Measurements from ENCODE around the gene ZSWIM3.
A peak's percentile ranks its signal among the peaks of the same experiment; 100 is the strongest.
"Not testable (repeated sequence)": the region's sequence is repeated elsewhere in the genome, so short reads cannot be mapped to it uniquely, and the experiment has no call there.

The ZSWIM3 gene

GRCh38 chr20:45861221-45862075 is 4.0 kb downstream of the ZSWIM3 start:
- no peak for DNase-seq

GRCh38 chr20:45863543-45864470 is 6.4 kb downstream of the ZSWIM3 start:
- DNase-seq, result no peak

- no peak for DNase-seq
Observed at GRCh38 chr20:45866454-45866853, 9.0 kb downstream of the ZSWIM3 start.

DNA sequence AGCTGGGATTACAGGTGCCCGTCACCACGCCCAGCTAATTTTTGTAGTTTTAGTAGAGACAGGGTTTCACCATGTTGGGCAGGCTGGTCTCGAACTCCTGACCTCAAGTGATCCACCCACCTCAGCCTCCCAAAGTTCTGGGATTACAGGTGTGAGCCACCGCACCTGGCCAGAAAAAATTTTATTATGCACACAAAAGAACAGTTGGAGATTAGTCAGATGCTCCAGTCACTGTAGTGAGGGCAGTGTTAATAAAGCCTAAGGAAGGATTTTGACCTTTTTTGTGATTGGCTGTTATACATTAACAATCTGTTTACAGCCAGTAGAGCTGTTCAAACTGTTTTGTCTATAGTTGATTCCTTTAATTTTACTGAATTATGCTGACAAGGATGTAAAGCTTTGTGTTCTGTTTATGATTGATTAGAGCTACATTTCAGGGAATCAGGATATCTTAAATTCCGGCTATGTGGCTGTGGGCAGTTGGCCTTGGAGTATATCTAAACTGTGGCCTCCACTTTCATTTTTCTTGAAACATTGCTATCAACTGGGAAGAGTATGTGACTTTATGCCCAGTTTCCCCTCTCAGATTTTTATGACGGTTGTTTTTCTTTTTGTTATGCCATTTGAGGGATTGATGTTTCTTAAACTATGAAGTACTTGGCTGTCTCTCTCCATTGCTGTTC is 9.9 kb downstream of the ZSWIM3 start:
- no peak for DNase-seq

GRCh38 chr20:45867819-45868176 is 10.4 kb downstream of the ZSWIM3 start:
- no peak for DNase-seq

DNA sequence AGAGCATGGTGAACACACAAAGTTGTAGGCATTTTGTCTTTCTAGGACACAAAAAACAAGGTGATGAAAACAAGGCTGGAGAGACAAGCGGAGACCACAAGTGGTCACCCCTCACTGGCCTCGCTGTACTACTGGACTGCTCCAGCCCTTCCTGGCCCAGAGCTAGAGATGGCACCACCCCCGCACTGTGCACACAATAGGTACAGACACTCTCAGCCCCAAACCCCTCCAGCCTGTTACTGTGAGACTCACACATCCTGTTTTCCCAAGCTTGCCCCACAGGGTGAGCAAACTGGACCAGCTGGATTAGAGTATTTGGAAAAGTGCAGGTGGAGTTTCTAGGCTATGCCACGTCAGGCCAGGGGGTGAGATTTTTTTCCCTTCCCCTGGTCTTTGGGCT is 15.2 kb downstream of the ZSWIM3 start:
- no peak for DNase-seq

DNA sequence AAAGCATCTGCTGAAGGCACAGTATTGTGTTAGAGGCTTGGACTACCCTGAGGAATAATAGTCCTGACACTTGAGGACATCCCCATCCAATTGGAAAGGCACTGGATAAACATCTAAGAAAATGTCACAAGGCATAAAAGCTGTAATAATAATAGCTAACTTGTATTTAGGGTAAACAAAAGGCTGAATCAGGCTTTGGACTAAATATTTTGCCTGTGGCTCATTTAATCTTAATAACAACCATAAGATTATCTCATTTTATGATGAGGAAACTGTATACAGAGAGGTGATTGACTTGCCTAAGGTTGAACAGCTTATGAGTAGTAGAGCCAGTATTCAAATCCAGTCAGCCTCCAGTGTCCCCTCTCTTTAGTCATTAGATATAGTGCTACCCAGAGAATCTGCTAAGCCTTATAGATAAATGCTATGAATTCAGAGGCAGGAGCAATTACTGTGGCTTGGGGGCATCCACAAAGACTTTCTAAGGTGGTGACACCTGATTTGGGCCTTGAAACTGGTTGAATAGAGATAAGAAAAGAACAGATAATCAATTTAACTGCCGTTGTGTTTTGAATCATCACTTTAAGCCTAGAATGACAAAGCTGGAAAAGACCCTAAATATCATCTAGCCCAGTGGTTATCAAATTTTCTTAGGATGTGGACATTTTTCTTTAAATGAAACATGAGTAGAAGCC is 16.1 kb downstream of the ZSWIM3 start:
- DNase-seq, result no peak

DNA sequence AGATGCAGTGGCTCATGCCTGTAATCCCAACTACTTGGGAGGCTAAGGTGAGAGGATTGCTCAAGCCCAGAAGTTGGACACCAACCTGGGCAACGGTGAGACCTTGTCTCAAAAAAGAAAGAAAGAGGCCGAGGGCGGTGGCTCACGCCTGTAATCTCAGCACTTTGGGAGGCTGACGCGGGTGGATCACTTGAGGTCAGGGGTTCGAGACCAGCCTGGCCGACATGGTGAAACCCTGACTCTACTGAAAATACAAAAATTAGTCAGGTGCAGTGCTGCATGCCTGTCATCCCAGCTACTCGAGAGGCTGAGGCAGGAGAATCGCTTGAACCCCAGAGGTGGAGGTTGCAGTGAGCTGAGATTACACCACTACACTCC is 16.7 kb downstream of the ZSWIM3 start:
- not testable (repeated sequence) for DNase-seq

DNA sequence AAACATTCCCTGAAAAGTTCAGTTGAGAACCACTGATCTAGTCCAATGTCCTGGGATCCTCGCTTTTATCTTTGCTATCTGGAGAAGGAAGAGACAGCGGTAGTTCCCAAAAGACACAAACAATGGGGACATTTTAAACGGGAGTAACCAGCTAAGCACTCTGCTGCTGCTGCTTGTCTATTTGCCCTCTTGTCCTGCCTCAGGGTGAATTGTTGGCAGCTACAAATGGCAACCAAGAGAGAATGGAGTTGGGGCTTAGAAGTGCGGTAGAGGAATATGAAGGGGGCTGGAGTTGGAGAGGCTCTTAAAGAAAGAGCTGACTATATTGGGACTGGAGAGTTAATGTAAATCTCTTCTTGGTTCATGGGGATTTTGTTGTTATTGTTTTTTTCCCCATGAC is 17.2 kb downstream of the ZSWIM3 start:
- DNase-seq, result no peak

DNA sequence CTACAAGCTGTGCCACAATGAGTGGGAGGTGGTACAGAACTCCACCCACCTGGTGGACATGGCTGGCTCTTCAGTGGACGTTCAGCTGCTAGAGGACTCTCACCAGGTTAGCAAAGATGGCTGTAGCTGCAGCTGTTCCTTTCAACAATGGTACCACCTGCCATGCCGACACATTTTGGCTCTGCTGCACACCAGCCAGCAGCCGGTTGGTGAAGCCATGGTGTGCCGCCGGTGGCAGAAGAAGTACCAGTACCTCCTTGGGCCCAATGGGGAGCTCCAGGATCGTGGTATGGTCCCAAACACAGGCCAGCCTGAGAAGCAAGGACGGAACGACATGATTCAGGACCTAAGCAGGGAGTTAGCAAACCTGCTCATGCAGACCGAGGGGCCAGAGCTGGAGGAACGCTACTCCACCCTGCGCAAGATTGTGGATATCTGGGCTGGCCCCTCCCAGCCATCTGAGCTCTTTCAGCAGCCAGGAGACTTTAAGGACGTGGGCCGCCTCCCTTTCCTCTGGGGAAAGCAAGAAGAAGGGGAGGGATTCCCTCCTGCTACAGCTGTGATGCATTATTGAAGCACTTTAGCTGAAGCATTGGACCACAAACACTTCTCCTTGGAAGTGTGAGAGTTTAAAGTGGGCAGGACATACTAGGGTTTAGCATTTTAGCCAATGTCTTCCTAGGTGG is 20.8 kb downstream of the ZSWIM3 start:
- no peak for DNase-seq

- peak; percentile 96 for DNase-seq
Observed at GRCh38 chr20:45880988-45881788, 23.8 kb downstream of the ZSWIM3 start, which contains the start of gene ZSWIM1. TSS of gene ZSWIM1 (plus strand) at chr20:45881227. CDS start at chr20:45882593, 1,366 bp downstream.

GRCh38 chr20:45882469-45883099 is 25.2 kb downstream of the ZSWIM3 start:
- no peak for DNase-seq

DNA sequence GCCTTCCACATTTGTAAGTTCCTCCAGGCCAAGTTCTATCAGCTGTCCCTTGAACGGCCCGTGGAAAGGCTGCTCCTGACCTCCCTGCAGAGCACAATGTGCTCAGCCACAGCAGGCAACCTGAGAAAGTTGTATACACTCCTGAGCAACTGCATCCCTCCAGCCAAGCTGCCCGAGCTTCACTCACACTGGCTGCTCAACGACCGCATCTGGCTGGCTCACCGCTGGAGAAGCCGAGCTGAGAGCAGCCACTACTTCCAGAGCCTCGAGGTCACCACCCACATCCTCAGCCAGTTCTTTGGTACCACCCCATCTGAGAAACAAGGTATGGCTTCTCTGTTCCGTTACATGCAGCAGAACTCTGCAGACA is 25.7 kb downstream of the ZSWIM3 start:
- no peak for DNase-seq

GRCh38 chr20:45886590-45887345 is 29.4 kb downstream of the ZSWIM3 start:
- no peak for DNase-seq

- no peak for DNase-seq
Observed at GRCh38 chr20:45887346-45887715, 29.9 kb downstream of the ZSWIM3 start, which contains the start of gene SPATA25. TSS of gene SPATA25 (minus strand) at chr20:45887622. CDS start at chr20:45887590, 32 bp downstream.

GRCh38 chr20:45888681-45889080 is 31.3 kb downstream of the ZSWIM3 start:
- DNase-seq, result no peak

GRCh38 chr20:45890077-45890984 is 32.9 kb downstream of the ZSWIM3 start:
- DNase-seq, result no peak
